Stimulated activated naive CD4-positive, alpha-beta T cell (primary cell): Measurements from ENCODE around the gene TBC1D26.
"Not testable (repeated sequence)": the region's sequence is repeated elsewhere in the genome, so short reads cannot be mapped to it uniquely, and the experiment has no call there.

Experiments used
- DNase-seq, 6 experiments: peaks; one replicate each; lab custom pipeline; 2025; lab: John Stamatoyannopoulos, UW

TBC1D26 gene

DNA sequence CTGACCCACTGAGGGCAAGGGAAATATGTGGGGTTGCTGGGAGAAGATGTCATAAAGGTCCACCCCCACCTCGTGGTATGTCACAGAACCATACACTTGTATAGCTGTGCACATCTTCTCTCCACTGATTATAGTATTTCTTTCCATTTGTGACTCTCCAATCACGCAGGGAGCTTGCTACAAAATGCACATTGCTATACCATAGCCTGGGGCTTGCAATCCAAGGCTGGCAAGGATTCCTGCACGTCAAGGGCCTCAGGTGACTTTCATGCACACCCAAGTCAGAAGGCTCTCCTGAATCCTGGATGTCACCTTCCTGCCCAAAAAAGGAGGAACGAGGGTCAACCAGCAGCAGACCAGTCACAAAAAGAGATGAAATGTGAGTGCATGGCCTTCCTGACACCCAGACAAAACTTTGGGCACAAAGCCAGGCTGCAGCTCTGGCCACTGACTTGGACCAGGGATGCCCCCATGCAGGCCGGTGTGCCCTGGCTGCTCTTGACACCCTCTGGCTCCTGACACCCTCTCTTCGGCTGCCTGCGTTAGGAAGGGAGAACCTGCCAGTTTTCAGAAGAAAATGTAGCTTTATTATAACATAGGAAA lies 12.1 kb downstream of the TBC1D26 start:
- DNase-seq, result no peak

DNA sequence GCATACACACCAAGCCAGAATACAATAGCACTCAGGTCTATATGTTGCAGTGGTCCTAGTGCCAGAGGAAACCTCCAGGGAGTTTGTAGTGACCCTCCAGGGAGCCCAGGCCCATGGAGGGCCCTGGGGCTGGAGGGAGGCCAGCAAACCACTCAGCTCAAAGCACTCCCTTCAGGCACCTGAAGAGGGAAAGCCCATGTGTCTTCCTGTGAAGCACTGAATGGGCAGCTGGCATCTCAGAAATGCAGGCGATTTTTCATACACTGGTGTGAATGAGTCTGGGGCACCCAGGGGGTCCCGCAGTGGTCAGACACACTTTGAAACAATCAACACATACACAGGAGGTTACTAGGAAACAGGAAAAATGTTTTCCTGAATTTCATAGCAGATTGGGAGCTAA lies 12.8 kb downstream of the TBC1D26 start:
- DNase-seq, result no peak

DNA sequence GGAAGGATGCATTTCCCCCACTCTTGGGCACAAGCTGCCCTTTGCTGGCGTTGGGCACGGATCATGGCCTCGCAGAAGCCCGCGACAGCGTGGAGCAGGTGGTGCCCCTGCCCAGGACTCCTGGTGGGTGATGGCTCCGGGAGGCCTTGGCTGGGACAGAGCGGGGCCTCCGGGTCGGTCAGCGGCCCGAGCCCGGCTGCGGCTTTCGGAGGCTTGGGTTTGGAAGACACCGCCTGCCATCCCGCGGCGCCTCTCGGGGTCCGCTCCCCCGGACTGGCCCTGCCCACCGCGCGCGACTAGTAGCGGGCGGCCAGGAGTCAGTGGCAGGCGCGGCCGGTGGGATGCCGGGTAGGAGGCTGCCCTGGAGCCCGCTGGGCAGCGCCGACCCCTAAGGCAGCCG lies 17.3 kb downstream of the TBC1D26 start:
- not testable (repeated sequence) for DNase-seq

DNA sequence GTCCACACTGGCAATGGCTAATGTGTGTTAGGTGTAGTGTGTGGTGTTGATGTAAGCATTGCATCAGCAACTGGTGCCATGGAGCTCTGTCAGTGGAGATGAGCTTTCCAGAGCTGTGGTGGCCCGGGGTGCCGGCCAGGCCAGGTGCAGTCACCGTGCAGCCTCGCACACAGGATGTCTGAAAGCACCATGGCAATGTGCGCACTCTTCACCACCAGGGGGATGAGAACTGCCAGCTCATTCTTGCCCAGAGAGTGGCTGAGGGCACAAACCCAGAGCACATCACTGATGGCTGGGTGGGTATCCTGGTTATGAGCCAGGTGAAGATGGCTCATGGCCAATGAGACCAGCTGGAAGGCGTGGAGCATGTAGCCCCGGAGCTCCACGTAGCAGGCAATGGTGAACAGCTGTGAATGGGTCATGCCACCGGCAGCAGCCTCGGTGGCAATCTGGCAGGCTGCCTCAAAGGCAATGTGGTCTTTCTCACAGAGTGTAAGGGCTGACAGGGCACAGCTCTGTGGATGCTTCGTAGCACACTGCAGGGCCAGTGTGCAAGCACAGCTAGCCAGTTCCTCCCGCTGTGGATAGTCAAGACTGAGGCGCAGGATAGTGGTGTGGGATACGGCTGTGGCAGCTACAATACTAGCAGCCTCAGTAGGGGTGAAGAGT lies 36.9 kb downstream of the TBC1D26 start:
- DNase-seq, result not testable (repeated sequence)

DNA sequence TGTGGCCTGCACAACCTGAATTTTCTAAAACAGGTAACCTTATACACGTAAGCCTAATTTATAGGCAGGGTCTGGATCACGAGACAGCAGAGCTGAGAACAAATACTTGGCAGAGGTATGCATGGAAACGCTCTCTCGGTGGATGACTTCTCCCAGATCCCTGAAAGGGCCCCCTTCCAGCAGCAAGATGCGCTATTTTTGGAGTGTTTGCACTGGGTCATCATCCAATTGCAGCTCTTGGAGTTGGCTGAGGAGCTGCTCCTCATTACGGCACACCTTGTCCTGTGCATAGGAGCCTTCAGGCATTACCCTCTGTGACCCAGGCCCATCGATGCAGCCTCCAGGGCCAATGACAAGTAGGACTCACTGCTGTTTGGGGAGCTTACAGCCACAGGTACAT lies 38.6 kb downstream of the TBC1D26 start:
- DNase-seq, result not testable (repeated sequence)

DNA sequence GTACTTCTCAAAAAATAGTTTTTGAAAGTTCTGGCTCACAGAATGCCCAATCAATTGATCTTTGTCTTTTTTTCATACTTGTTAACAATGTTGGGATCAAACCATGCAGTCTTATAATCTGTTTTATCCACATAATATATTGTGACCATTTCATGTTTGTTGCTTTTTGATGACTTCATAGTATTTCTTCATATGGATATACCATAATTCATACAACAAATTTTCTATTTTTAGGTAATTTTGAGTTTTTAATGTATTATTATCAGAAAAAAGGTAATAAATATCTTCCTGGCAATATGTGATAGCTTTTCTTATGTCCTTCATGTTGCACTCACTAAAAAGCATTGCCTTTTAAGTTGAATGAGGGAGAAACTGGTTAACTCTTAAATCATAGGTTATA lies 44.8 kb downstream of the TBC1D26 start:
- no peak for DNase-seq

DNA sequence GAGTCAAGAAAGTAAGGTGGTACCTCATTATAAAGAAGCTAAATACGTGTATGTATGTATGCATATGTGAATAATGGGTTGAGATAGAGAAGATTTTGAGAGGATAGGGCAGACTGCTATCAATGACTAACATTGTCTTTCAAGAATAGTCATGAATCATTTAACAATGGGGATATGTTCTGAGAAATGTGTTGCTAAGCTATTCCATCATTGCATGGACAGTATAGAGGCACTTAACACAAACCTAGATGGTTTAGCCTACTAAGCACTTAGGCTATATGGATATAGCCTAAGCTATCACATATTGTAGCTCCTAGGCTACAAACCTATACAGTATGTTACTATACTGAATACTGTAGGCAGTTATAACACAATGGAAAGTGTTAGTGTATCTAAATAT lies 45.2 kb downstream of the TBC1D26 start:
- DNase-seq, result no peak

DNA sequence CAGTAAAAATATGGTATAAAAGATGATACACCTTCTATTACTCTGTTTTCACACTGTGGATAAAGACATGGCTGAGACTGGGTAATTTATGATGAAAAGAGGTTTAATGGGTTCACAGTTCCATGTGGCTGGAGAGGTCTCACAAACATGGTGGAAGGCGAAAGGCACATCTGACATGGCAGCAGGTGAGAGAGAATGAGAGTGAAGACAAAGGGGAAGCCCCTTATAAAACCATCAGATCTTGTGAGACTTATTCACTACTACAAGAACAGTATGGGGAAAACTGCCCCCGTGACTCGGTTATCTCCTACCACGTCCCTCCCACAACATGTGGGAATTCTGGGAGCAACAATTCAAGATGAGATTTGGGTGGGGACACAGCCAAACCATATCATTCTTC lies 45.6 kb downstream of the TBC1D26 start:
- no peak for DNase-seq

DNA sequence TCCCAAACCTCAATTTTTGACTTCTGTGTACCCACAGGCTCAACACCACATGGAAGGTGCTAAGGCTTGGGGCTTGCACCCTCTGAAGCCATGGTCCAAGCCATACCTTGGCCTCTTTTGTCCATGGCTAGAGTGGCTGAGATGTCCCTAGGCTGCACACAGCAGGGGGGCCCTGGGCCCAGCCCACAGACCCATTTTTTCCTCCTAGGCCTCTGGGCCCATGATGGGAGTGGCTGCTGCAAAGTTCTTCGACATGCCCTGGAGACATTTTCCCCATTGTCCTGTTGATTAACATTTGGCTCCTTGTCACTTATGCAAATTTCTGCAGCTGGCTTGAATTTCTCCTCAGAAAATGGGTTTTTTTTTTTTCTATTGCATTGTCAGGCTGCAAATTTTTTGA lies 47.0 kb downstream of the TBC1D26 start:
- DNase-seq, result no peak

DNA sequence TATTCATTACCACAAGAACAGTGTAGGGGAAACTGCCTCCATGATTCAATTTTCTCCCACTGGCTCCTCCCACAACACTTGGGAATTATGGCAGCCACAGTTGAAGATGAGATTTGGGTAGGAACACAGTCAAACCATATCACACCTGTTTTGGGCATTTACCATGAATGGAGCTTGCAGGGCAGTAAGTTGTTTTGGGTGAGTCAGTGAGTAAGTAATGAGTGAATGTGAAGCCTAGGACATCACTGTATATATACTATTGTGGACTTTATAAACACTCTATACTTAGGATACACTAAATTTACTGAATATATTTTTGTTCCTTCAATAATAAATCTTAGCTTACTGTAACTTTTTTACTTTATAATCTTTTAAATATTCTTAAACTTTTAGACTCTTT lies 48.1 kb downstream of the TBC1D26 start:
- no peak for DNase-seq

DNA sequence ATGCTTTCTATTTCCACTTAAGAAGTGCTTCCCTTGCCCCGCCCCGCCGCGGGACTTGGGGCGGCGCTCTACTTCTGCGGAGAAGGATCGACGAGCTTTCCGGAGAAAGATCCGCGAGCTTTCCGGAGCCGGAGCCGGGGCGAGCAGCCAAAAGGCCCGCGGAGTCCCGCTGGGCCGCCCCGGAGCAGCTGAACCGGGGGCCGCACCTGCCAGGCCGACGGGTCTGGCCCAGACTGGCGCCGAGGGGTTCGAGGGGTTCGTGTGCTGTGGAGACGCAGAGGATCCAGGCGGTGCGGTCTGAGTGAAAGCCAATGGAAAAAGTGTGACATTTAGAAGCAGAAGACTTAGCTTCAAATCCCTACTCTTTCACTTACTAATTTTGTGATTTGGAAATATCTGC lies 50.8 kb downstream of the TBC1D26 start:
- no peak for DNase-seq

DNA sequence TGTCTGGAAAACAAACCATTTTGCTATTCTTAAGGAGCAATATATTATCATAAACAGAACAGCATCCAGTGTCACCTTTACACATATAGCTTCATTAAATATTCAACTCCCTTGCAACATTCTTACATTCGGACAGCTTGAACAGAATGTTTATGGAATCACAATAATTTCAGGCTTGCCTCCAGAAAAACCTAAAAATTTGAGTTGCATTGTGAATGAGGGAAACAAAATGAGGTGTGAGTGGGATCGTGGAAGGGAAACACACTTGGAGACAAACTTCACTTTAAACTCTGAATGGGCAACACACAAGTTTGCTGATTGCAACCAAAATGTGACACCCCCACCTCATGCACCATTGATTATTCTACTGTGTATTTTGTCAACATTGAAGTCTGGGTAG lies 51.4 kb downstream of the TBC1D26 start:
- no peak for DNase-seq

DNA sequence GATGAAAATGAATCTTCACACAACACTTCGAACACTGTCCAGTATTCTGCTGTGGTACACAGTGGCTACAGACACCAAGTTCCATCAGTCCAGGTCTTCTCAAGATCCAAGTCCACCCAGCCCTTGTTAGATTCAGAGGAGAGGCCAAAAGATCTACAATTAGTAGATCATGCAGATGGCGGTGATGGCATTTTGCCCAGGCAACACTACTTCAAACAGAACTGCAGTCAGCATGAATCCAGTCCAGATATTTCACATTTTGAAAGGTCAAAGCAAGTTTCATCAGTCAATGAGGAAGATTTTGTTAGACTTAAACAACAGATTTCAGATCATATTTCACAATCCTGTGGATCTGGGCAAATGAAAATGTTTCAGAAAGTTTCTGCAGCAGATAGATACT lies 52.3 kb downstream of the TBC1D26 start:
- not testable (repeated sequence) for DNase-seq

DNA sequence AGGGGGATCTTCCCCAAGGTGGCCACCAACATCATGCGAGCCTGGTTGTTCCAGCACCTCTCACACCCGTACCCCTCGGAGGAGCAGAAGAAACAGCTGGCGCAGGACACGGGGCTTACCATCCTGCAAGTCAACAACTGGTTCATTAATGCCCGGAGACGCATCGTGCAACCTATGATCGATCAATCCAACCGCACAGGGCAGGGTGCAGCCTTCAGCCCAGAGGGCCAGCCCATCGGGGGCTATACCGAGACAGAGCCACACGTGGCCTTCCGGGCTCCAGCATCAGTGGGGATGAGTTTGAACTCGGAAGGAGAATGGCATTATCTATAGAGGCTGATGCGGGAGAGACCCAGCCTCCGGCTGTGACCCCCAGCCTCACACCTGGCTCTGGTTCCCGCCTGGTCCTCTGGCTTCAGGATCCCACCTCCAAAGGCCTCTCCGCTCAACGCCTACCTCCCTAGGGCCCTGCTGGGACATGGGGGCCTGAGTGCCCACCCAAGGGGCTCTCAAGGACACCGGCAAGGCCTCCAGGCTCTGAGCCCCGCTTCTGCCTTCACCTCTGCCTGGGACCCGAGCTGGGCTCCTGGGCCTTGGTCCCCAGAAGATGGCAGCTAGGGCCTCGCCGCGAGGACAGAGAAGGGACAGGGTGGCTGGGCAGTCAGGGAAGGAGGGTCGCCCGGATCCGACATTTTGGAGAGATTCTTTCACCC lies 55.4 kb downstream of the TBC1D26 start:
- not testable (repeated sequence) for DNase-seq

DNA sequence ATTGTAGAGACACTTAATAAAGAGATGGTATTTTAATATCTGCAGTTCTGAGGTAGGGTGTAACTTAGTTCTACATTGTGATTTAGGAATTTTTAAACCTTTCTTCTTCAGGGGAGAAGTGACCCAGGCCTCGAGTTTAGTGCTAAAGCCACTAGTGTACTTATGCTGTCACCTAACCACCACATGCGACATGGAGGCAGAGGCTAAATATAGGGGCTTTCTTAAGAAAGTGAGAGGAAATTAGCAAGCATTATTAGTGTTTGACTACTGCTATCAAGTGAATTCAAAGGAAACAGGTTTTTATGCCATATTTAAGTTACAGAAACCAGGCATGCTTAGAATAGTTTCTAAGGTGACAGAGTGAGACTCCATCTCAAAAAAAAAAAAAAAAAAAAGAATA lies 56.3 kb downstream of the TBC1D26 start:
- DNase-seq, result not testable (repeated sequence)
